ENCODE results near the gene CEPT1.

- TF ChIP-seq CTCF (IDR thresholded peaks at IDR 0.05; ENCODE audit: low read depth, low read length, poor library complexity, severe bottlenecking) (no peak), EZH2phosphoT487 (IDR thresholded peaks at IDR 0.05; ENCODE audit: borderline replicate concordance, low read length) (no peak)
Observed at GRCh38 chr1:111104981-111105380, 35.0 kb upstream of the CEPT1 start.
